Hematopoietic multipotent progenitor cell (in vitro differentiated cells): Measurements from ENCODE around the gene FBXO7. TPM values are rescaled to one million over a fixed set of nuclear protein-coding genes. Genes with fewer than 3 reads are reported as not detected.

Experiments
- DNase-seq, 3 donors: peaks; one replicate each; pipeline ENCODE4 v3.0.0-alpha.2; 2011 to 2015; ENCODE audit warnings: low read depth in 2 of 3, low spot score in 2 of 3
- total RNA-seq: library from RNA; depleted of rRNA; stranded (reverse); fragments of >200 nt; gene quantifications from one replicate; pipeline ENCODE4 v1.2.3, GENCODE V29; 2012

The FBXO7 gene
- total RNA-seq, 1 donor: 111 TPM

- peak; percentile 37 to 87 (median 82) for DNase-seq
Measured at GRCh38 chr22:32528984-32529982, 54.7 kb downstream of the FBXO7 start.

GRCh38 chr22:32531228-32531627, 56.6 kb downstream of the FBXO7 start:
- DNase-seq: no peak

GRCh38 chr22:32531931-32532819, 57.6 kb downstream of the FBXO7 start:
- DNase-seq: no peak

- DNase-seq: no peak
Measured at GRCh38 chr22:32532820-32533128, 58.2 kb downstream of the FBXO7 start.

- DNase-seq: no peak
Measured at GRCh38 chr22:32533265-32534111, 58.9 kb downstream of the FBXO7 start.

- no peak for DNase-seq
Measured at GRCh38 chr22:32534252-32535235, 59.9 kb downstream of the FBXO7 start.

GRCh38 chr22:32535531-32536190, 61.0 kb downstream of the FBXO7 start:
- no peak for DNase-seq

- DNase-seq: no peak
Measured at GRCh38 chr22:32536352-32536751, 61.7 kb downstream of the FBXO7 start.

GRCh38 chr22:32538521-32538920, 63.9 kb downstream of the FBXO7 start:
- no peak for DNase-seq

- peak in 2 of 3 donors; percentile 14 to 55 for DNase-seq
Measured at GRCh38 chr22:32539631-32540421, 65.2 kb downstream of the FBXO7 start.

- DNase-seq: no peak
Measured at GRCh38 chr22:32541481-32541880, 66.9 kb downstream of the FBXO7 start.

GRCh38 chr22:32542066-32542676, 67.6 kb downstream of the FBXO7 start:
- DNase-seq: no peak

GRCh38 chr22:32542677-32543357, 68.2 kb downstream of the FBXO7 start:
- no peak for DNase-seq

GRCh38 chr22:32544953-32545558, 70.4 kb downstream of the FBXO7 start:
- DNase-seq: no peak

- DNase-seq: no peak
Measured at GRCh38 chr22:32545801-32546200, 71.2 kb downstream of the FBXO7 start.

GRCh38 chr22:32546496-32546895, 71.9 kb downstream of the FBXO7 start:
- DNase-seq: peak in 1 of 3 donors; percentile 17

- DNase-seq: no peak
Measured at GRCh38 chr22:32546935-32547334, 72.3 kb downstream of the FBXO7 start.
